ENCODE measurements around the gene SULF2. TPM values are rescaled to one million over a fixed set of nuclear protein-coding genes. Genes with fewer than 3 reads are reported as not detected.

The SULF2 gene
- total and polyA plus RNA-seq, 2 of the 13 experiments (the other 11 are each of a cell fraction or from before 2014, with no cell fraction given), result 7.2 to 50.9 TPM

- TF ChIP-seq ZNF800 (CRISPR knock-in tag; IDR thresholded peaks at IDR 0.05), result no peak
- TF ChIP-seq CENPT (CRISPR knock-in tag; IDR thresholded peaks at IDR 0.05; ENCODE audit: low read depth), result no peak
- TF ChIP-seq XRCC5 (optimal IDR thresholded peaks at IDR 0.05; ENCODE audit: low read length), result peak; percentile 41
- no peak for TF ChIP-seq ZNF781 (CRISPR knock-in tag; IDR thresholded peaks at IDR 0.05; ENCODE audit: borderline replicate concordance, not compliant biosample characterization)
- TF ChIP-seq ZNF234 (CRISPR knock-in tag; conservative IDR thresholded peaks at IDR 0.05), result no peak
- TF ChIP-seq, protein P1, sequence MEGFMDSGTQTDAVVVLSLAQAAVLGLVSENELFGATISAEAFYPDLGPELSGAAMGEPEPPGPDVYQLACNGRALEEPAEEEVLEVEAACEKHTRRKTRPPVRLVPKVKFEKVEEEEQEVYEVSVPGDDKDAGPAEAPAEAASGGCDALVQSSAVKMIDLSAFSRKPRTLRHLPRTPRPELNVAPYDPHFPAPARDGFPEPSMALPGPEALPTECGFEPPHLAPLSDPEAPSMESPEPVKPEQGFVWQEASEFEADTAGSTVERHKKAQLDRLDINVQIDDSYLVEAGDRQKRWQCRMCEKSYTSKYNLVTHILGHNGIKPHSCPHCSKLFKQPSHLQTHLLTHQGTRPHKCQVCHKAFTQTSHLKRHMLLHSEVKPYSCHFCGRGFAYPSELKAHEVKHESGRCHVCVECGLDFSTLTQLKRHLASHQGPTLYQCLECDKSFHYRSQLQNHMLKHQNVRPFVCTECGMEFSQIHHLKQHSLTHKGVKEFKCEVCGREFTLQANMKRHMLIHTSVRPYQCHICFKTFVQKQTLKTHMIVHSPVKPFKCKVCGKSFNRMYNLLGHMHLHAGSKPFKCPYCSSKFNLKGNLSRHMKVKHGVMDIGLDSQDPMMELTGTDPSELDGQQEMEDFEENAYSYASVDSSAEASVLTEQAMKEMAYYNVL (CRISPR knock-in tag; IDR thresholded peaks at IDR 0.05; ENCODE audit: borderline replicate concordance), result peak; percentile 58; the same call in 1 of the 2 replicates
- TF ChIP-seq ZFP1 (CRISPR knock-in tag; IDR thresholded peaks at IDR 0.05), result no peak
- 0 out of 2 replicates have a peak, but pooled peaks have one; percentile 21 for TF ChIP-seq PAXIP1 (CRISPR knock-in tag; conservative IDR thresholded peaks at IDR 0.05)
- no peak for TF ChIP-seq ZNF24 (IDR thresholded peaks at IDR 0.05)
- peak; percentile 28; the same call in 1 of the 2 replicates for TF ChIP-seq ZNF768 (CRISPR knock-in tag; IDR thresholded peaks at IDR 0.05)
- TF ChIP-seq KDM4B (CRISPR knock-in tag; IDR thresholded peaks at IDR 0.05), result no peak; the same call in 1 of the 2 replicates
- TF ChIP-seq MYC (CRISPR knock-in tag; IDR thresholded peaks at IDR 0.05; ENCODE audit: borderline replicate concordance), result 0 out of 2 replicates have a peak, but pooled peaks have one; percentile 19
- TF ChIP-seq, protein P2, sequence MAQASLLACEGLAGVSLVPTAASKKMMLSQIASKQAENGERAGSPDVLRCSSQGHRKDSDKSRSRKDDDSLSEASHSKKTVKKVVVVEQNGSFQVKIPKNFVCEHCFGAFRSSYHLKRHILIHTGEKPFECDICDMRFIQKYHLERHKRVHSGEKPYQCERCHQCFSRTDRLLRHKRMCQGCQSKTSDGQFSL (CRISPR knock-in tag; IDR thresholded peaks at IDR 0.05), result peak; percentile 63; the same call in 1 of the 2 replicates
- peak; percentile 42 for TF ChIP-seq ZNF687 (CRISPR knock-in tag; IDR thresholded peaks at IDR 0.05)
Observed at GRCh38 chr20:47758517-47759450, 26.5 kb downstream of the SULF2 start (continued).

Data from HepG2 (cell line).